WTC11 (cell line): ENCODE measurements around the gene AGFG2. TPM values are rescaled to one million over a fixed set of nuclear protein-coding genes. Genes with fewer than 3 reads are reported as not detected.

Source experiments
- E2F1 ChIP-seq: sonication (generic); formaldehyde crosslinking; IDR thresholded peaks from 2 replicates; pipeline ENCODE4 v1.8.0; 2022; ENCODE audit warnings: mild to moderate bottlenecking, missing genetic modification reagents
- E2F5 ChIP-seq: sonication (generic); formaldehyde crosslinking; IDR thresholded peaks from 2 replicates; pipeline ENCODE4 v1.8.1; 2022; ENCODE audit warnings: mild to moderate bottlenecking, moderate library complexity, missing genetic modification reagents
- ETV6 ChIP-seq: sonication (generic); formaldehyde crosslinking; IDR thresholded peaks from 2 replicates; pipeline ENCODE4 v1.8.1; 2022; ENCODE audit warnings: mild to moderate bottlenecking, missing genetic modification reagents
- FOXJ3 ChIP-seq: sonication (generic); formaldehyde crosslinking; IDR thresholded peaks from 2 replicates; pipeline ENCODE4 v1.9.0; 2021; ENCODE audit warnings: missing genetic modification reagents, mild to moderate bottlenecking, borderline replicate concordance
- FOXK1 ChIP-seq: sonication (generic); formaldehyde crosslinking; IDR thresholded peaks from 2 replicates; pipeline ENCODE4 v1.8.0; 2022; ENCODE audit warnings: mild to moderate bottlenecking, moderate library complexity, missing genetic modification reagents
- GABPB1 ChIP-seq: sonication (generic); formaldehyde crosslinking; IDR thresholded peaks from 2 replicates; pipeline ENCODE4 v1.8.1; 2023; ENCODE audit warnings: mild to moderate bottlenecking, missing genetic modification reagents
- GTF2I ChIP-seq: fragments of 250-450 bp; sonication (Bioruptor Pico); conservative IDR thresholded peaks from 2 replicates; pipeline ENCODE4 v1.4.0; 2021; ENCODE audit warnings: mild to moderate bottlenecking
- NFE2L1 ChIP-seq: sonication (generic); formaldehyde crosslinking; IDR thresholded peaks from 2 replicates; pipeline ENCODE4 v1.8.1; 2023; ENCODE audit warnings: missing genetic modification reagents
- NR3C1 ChIP-seq: sonication (generic); formaldehyde crosslinking; conservative IDR thresholded peaks from 2 replicates; pipeline ENCODE4 v1.8.1; 2023; ENCODE audit warnings: low read depth, mild to moderate bottlenecking, missing genetic modification reagents
- RELA ChIP-seq: sonication (generic); formaldehyde crosslinking; IDR thresholded peaks from 2 replicates; pipeline ENCODE4 v1.8.1; 2022; ENCODE audit warnings: missing genetic modification reagents, mild to moderate bottlenecking, borderline replicate concordance
- RORB ChIP-seq: fragments of 250-450 bp; sonication (Bioruptor Pico); IDR thresholded peaks from 2 replicates; pipeline ENCODE4 v1.9.0; 2021; ENCODE audit warnings: mild to moderate bottlenecking
- SP1 ChIP-seq: sonication (generic); formaldehyde crosslinking; conservative IDR thresholded peaks from 2 replicates; pipeline ENCODE4 v1.8.1; 2022; ENCODE audit warnings: missing genetic modification reagents
- ZBTB21 ChIP-seq: sonication (generic); formaldehyde crosslinking; IDR thresholded peaks from 2 replicates; pipeline ENCODE4 v1.8.1; 2023; ENCODE audit warnings: mild to moderate bottlenecking, missing genetic modification reagents, borderline replicate concordance
- ZNF121 ChIP-seq: sonication (generic); formaldehyde crosslinking; IDR thresholded peaks from 2 replicates; pipeline ENCODE4 v1.8.0; 2023; ENCODE audit warnings: missing genetic modification reagents
- ZNF281 ChIP-seq: sonication (generic); formaldehyde crosslinking; IDR thresholded peaks from 2 replicates; pipeline ENCODE4 v1.8.0; 2023; ENCODE audit warnings: mild to moderate bottlenecking, missing genetic modification reagents
- total RNA-seq: library from RNA; stranded (reverse); gene quantifications from 3 replicates; pipeline ENCODE4 v1.2.3, GENCODE V29; 2021
- TF ChIP-seq, protein P1 (sequence below): sonication (generic); formaldehyde crosslinking; IDR thresholded peaks from 2 replicates; pipeline ENCODE4 v1.8.1; 2023; ENCODE audit warnings: mild to moderate bottlenecking, moderate library complexity, missing genetic modification reagents
- TF ChIP-seq, protein P2 (sequence below): sonication (generic); formaldehyde crosslinking; IDR thresholded peaks from 2 replicates; pipeline ENCODE4 v1.8.1; 2022; ENCODE audit warnings: low read depth, missing genetic modification reagents, borderline replicate concordance
- TF ChIP-seq, protein P3 (sequence below): sonication (generic); formaldehyde crosslinking; IDR thresholded peaks from 2 replicates; pipeline ENCODE4 v1.8.1; 2022; ENCODE audit warnings: low read depth, mild to moderate bottlenecking, moderate library complexity, missing genetic modification reagents, borderline replicate concordance
- TF ChIP-seq, protein P4 (sequence below): sonication (generic); formaldehyde crosslinking; IDR thresholded peaks from 2 replicates; pipeline ENCODE4 v1.8.0; 2022; ENCODE audit warnings: mild to moderate bottlenecking, missing genetic modification reagents
- TF ChIP-seq, protein P5 (sequence below): fragments of 250-450 bp; sonication (Bioruptor Pico); IDR thresholded peaks from 2 replicates; pipeline ENCODE4 v1.9.0; 2021; ENCODE audit warnings: mild to moderate bottlenecking

The AGFG2 gene
- total RNA-seq, 1 experiment from 2014 or later = 6.4 TPM

DNA sequence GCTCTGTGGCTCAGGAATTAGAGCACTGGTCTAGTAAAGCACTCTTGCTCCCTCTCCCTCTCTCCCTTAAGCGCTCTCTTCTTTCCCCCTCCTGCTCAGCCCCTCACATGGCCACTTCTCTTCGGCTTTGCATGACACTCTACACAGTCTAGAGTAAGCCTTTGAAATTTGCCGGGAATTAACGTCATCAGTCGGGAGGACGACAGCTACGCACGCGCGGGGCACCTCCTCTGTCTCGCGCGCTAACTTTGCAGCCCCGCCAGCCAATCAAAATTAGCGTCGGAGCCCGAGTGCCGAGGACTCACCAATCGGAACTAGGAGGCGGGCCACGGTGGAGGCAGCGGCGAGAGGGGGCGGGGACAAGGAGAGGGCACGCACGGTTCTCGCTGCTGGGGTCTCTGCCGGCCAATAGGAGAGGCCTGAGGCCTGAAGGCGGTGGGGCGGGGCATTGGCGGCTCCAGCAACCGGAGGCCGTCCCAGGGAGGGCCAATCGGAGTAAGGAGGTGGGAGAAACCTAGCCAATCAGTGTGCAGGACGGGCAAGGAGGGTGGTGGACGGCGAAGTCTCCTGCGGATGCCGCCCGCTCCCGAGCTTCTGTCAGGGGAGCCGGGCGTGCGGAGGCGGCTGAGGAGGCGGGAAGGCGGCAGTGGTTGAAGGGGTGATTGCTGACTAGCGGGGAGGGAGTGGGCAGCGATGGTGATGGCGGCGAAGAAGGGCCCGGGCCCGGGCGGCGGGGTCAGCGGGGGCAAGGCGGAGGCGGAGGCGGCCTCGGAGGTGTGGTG, at the start of gene AGFG2 (continued):
- peak; percentile 93 for TF ChIP-seq SP1 (CRISPR knock-in tag)
- peak; percentile 76; the same call in 1 of the 2 replicates for TF ChIP-seq NFE2L1 (CRISPR knock-in tag)
- peak; percentile 67; the same call in 1 of the 2 replicates for TF ChIP-seq E2F5 (CRISPR knock-in tag)
- TF ChIP-seq, protein P1, sequence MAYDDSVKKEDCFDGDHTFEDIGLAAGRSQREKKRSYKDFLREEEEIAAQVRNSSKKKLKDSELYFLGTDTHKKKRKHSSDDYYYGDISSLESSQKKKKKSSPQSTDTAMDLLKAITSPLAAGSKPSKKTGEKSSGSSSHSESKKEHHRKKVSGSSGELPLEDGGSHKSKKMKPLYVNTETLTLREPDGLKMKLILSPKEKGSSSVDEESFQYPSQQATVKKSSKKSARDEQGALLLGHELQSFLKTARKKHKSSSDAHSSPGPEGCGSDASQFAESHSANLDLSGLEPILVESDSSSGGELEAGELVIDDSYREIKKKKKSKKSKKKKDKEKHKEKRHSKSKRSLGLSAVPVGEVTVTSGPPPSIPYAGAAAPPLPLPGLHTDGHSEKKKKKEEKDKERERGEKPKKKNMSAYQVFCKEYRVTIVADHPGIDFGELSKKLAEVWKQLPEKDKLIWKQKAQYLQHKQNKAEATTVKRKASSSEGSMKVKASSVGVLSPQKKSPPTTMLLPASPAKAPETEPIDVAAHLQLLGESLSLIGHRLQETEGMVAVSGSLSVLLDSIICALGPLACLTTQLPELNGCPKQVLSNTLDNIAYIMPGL (CRISPR knock-in tag) = no peak
- no peak for TF ChIP-seq ZNF281 (CRISPR knock-in tag)
- TF ChIP-seq, protein P2, sequence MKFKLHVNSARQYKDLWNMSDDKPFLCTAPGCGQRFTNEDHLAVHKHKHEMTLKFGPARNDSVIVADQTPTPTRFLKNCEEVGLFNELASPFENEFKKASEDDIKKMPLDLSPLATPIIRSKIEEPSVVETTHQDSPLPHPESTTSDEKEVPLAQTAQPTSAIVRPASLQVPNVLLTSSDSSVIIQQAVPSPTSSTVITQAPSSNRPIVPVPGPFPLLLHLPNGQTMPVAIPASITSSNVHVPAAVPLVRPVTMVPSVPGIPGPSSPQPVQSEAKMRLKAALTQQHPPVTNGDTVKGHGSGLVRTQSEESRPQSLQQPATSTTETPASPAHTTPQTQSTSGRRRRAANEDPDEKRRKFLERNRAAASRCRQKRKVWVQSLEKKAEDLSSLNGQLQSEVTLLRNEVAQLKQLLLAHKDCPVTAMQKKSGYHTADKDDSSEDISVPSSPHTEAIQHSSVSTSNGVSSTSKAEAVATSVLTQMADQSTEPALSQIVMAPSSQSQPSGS (CRISPR knock-in tag) = no peak
- TF ChIP-seq E2F1 (CRISPR knock-in tag) = no peak
- TF ChIP-seq FOXJ3 (CRISPR knock-in tag) = no peak
- TF ChIP-seq NR3C1 (CRISPR knock-in tag) = no peak
- no peak for TF ChIP-seq ZBTB21 (CRISPR knock-in tag)
- TF ChIP-seq, protein P3, sequence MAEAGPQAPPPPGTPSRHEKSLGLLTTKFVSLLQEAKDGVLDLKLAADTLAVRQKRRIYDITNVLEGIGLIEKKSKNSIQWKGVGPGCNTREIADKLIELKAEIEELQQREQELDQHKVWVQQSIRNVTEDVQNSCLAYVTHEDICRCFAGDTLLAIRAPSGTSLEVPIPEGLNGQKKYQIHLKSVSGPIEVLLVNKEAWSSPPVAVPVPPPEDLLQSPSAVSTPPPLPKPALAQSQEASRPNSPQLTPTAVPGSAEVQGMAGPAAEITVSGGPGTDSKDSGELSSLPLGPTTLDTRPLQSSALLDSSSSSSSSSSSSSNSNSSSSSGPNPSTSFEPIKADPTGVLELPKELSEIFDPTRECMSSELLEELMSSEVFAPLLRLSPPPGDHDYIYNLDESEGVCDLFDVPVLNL = no peak
- TF ChIP-seq, protein P4, sequence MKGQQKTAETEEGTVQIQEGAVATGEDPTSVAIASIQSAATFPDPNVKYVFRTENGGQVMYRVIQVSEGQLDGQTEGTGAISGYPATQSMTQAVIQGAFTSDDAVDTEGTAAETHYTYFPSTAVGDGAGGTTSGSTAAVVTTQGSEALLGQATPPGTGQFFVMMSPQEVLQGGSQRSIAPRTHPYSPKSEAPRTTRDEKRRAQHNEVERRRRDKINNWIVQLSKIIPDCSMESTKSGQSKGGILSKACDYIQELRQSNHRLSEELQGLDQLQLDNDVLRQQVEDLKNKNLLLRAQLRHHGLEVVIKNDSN (CRISPR knock-in tag) = peak; percentile 10; the same call in 1 of the 2 replicates
- TF ChIP-seq FOXK1 (CRISPR knock-in tag) = peak; percentile 85
- peak; percentile 78 for TF ChIP-seq GABPB1 (CRISPR knock-in tag)
- no peak for TF ChIP-seq RORB (CRISPR knock-in tag)
- peak; percentile 75; the same call in 1 of the 2 replicates for TF ChIP-seq ETV6 (CRISPR knock-in tag)
- TF ChIP-seq, protein P5, sequence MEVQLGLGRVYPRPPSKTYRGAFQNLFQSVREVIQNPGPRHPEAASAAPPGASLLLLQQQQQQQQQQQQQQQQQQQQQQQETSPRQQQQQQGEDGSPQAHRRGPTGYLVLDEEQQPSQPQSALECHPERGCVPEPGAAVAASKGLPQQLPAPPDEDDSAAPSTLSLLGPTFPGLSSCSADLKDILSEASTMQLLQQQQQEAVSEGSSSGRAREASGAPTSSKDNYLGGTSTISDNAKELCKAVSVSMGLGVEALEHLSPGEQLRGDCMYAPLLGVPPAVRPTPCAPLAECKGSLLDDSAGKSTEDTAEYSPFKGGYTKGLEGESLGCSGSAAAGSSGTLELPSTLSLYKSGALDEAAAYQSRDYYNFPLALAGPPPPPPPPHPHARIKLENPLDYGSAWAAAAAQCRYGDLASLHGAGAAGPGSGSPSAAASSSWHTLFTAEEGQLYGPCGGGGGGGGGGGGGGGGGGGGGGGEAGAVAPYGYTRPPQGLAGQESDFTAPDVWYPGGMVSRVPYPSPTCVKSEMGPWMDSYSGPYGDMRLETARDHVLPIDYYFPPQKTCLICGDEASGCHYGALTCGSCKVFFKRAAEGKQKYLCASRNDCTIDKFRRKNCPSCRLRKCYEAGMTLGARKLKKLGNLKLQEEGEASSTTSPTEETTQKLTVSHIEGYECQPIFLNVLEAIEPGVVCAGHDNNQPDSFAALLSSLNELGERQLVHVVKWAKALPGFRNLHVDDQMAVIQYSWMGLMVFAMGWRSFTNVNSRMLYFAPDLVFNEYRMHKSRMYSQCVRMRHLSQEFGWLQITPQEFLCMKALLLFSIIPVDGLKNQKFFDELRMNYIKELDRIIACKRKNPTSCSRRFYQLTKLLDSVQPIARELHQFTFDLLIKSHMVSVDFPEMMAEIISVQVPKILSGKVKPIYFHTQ = no peak
- no peak for TF ChIP-seq ZNF121 (CRISPR knock-in tag)
- no peak for TF ChIP-seq RELA (CRISPR knock-in tag)
- TF ChIP-seq GTF2I = no peak
